Measurements from ENCODE around the gene SRGAP3.

The SRGAP3 gene

DNA sequence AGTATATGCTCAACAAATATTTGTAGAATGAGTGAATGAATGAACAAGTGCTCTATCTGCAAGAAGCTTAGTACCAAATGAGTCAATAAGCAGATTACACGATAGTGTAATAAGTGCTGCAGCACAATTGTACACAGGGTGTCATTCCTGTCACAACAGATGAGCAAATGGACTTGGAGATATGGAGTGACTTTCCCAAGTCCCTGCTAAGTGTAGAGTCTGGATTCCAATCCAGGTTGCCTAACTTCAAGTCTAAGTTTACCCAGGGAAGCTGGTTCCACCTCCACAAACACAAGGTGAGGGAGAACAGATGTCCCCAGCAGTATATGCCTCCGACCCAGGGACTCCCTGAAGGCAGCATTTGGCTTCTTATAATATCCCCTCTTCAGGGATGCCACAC is 208.4 kb downstream of the SRGAP3 start:
- DNase-seq = no peak

DNA sequence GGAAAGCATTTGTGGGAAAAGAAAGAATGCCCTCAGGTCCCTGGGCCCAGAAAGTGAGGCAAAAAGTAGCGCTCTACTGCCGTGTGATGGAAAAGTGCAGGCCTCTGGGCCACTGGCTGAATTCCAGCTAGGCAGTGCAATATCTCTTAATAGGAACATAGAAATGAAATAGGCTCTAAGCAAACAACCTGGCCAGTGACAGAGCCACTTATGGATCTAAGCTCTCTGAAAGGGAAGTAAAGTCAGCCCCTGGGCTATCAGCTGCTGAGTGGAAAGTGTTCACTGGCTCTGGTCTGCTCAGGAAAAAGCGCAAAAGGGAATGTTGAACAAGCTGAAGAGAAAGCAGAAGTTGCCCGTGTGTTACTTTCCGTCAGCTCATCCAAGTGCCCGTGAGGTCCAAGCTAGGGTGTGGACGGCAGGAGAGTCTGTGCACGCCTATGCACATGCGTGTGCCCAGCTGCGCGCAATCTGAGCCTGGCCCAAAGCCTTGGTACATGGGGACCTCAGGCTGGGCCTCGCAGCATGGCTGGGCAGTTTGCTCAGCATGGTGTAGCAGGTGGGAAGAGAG is 212.2 kb downstream of the SRGAP3 start:
- DNase-seq = no peak

DNA sequence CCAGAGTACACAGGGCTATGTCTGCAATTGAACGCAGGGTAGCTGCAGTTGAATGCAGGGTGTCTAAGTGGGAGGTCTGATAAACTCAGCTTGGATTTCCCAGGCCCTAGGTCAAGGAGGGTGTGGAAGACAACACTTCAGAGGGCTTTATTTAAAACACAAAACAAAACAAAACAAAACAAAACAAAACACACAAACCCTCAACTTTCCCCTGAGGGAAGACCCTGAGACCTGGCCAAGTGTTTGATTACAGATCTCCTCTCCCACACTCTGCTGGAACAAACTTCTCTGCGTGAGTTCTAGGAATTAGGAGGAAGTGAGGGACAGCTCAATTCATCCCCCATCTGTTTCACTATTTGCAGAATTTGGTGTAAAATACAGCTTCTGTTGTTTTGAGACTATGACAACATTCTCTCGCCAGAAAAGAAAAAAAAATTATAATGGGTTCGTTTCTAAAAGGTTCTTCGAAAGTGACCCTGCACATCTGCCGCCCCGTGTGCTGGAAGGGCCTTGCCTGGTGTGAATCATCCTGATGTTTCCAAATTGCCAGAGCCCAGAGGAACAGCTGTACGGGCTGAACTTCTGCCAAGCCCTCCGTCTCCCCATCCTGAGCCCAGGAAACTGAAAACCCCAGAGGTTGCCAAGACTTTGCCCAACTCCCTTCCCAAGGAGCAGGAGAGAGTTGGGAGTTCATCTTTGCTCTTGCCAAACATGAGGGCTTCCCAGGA is 212.9 kb downstream of the SRGAP3 start:
- no peak for DNase-seq

GRCh38 chr3:9035961-9036360 is 213.5 kb downstream of the SRGAP3 start:
- DNase-seq = no peak

GRCh38 chr3:9035473-9035872 is 214.0 kb downstream of the SRGAP3 start:
- no peak for DNase-seq

GRCh38 chr3:9033867-9034266 is 215.6 kb downstream of the SRGAP3 start:
- DNase-seq = no peak

GRCh38 chr3:9032231-9032777 is 217.1 kb downstream of the SRGAP3 start:
- no peak for DNase-seq

- no peak for DNase-seq
Observed at GRCh38 chr3:9030034-9030433, 219.4 kb downstream of the SRGAP3 start.

GRCh38 chr3:9028134-9028533 is 221.3 kb downstream of the SRGAP3 start:
- DNase-seq = no peak

DNA sequence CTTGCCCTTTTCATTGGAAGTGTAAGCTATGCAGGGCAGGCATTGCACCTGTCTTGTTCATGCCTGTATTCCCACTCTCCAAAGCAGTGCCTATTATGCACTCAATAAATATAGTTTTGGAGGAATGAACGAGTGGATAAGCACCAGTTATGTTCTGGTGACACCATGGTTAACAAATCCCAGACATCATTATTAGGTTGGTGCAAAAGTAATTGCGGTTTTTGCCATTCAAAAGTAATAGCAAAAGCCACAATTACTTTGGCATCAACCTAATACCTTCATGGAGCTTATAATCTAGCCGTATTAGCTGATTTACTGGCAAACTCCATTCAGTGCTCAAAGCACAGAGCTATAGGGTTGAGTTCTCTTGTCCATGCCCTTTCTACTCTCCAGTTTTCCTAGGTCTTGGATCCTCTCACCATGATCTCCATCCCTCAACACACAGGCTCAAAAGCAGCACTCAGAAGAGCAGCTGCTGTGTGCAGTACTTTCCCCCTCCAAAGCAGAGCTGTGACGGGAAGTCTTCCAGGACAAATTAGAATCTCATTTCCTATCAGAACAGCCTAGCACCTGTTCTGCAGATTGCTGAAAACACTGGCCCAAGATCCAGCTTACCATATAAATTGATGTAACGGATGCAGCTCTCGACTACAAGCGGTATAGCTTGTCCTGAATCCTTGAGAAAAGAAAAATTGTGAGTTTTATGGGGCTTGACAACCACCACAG is 223.0 kb downstream of the SRGAP3 start:
- no peak for DNase-seq

GRCh38 chr3:9024341-9024740 is 225.1 kb downstream of the SRGAP3 start:
- no peak for DNase-seq

DNA sequence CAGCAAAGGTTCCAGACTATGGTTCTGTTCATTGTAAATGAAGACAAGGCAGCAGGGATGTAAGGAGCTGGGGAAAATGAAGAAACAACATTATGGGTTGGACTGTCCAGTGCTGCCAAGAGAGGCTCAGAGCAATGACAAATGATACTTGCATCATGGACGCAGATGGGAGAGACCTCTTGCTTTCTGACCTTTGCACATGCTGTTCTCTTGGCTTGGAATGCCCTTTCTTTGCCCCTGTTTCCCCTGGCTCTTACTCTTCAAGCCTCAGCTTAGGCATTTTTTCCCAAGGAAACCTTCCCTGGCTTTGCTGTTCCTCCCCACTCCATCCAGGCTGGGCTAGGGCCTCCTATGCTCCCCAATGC is 226.2 kb downstream of the SRGAP3 start:
- DNase-seq = no peak

GRCh38 chr3:9022305-9023225 is 226.9 kb downstream of the SRGAP3 start:
- no peak for DNase-seq

DNA sequence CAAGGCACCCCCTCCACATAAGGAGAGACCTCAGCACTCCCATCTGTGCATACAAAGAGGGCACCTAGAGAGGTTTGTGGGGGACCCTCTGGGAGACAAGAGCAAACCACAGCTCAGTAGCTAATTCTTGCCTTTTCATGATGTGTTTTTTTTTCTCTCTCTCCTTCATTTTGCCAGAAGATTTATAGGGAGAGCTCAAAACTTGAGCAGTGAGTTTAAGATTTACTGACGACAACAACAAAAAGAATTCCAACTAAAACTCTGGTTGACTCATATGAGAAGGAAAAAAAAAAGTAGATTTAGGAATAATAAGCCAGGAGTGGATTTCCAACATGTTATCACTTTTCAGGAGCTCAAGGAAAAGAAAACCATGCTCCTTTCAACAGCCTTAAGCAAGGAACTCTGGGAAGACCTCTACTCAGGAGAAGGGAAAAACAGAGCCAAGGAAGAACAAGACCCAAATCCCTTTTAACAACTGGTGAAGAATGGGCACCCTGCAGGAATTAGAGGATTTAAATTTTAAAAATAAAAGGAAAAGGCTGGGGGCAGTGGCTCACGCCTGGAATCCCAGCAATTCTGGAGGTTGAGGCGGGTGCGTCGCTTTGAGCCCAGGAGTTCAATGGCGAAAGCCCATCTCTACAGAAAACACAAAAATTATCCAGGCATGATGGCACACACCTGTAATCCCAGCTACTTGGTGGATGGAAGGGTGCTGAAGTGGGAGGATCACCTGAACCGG is 228.0 kb downstream of the SRGAP3 start:
- no peak for DNase-seq

DNA sequence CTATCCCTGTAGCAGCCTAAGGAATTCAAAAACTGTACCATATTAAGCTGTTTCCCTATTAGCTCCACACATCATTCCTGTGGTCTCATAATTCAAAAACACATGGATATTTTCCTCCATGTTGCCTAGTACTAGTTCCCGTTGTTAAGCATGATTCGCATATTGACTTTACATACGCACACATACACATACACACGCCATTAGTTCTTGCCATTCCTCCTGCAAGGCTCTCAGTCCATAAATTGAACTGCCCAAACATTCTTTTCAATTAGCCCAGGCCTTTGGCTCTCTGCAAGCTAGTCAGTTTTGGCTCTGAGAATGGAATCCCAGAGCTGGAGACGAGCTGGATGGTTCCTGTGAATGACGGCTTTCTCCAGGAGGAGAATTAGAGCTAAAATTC is 229.0 kb downstream of the SRGAP3 start:
- peak; percentile 1 for DNase-seq

DNA sequence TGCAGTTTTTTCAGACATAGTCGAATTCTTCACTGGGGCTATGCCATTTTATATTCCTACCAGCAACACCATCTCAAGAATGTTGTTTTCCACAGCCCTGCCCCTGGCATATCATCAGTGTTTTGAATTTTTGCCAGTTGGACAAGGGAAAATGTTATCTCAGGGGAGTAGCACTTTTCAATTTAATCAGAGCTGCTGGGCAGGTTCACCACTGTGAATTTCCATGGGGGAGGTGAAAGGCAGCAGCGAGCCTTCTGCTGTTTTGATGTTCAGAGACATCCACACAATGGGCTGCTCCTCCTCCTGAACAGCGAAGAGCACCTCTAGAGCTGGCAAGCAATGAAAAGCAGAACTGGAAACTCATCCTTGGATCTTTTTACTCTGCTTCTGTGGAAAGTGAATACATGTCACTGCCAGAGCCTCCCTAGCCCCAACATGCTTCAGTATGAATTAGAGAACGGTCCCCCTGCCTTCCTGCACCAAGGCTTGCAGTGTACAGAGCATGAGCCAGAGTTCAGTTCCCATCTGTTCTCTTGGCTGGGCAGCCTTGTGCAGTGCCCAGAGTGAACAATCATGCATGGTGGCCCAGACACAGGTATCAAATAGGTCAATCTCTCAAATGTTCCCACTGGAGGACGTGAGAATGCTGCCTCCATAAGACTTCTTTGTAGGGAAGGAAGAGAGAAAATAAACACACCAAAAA is 230.0 kb downstream of the SRGAP3 start:
- DNase-seq = no peak

DNA sequence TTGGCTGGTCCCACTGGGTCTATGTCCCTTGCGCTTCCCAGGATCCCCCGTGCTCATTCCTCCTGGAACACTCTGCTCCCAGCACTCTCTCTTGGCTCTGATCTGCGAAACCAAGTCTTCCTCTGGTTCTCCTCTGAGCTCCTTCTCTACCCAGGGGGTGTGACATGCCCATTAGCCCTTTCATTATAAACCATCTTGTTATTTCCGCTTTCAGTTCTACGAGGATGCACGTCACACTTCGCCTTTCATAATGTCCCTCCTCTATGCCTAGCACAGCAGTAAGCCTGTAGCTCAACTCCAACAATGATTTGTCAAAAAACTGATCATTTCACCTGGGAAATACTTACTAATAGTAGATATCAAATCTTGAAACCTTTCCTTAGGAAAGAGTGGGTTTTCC is 234.2 kb downstream of the SRGAP3 start:
- DNase-seq = no peak

DNA sequence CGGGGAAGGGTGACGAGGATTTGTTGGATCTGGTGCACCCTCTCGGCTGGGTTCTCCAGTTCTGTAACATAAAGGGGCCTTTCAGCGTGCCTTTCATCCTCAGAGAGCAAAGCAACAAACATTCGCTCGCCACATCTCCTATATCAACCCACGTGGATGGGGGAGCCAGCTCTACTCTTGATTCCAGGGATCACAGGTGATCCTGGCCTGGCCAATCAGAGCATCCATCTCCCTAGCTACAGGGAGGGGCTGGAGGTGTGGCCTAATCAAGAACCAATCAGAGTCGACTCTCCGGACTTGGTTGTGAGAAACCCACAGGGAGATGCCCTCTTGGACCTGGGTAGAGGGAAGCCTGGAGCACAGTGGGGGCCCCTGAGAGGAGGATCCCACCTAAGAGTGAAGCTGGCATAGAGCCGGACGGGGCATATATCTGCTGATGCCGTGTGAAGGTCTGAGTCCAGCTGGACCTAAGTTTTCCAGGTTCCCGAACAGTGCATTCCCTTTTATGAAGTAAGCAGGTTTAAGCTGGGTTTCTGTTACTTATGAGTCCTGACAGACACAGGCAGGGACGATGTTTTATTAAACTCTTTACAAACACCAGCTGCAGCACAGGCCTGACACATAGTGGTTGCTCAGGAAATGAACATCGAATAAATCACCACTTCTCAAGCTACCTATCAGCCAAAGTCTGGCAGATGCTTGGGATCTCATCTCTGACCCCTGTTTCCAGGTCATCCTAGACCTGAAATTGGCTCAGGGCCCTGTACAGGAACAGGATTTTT is 235.5 kb downstream of the SRGAP3 start:
- no peak for DNase-seq

DNA sequence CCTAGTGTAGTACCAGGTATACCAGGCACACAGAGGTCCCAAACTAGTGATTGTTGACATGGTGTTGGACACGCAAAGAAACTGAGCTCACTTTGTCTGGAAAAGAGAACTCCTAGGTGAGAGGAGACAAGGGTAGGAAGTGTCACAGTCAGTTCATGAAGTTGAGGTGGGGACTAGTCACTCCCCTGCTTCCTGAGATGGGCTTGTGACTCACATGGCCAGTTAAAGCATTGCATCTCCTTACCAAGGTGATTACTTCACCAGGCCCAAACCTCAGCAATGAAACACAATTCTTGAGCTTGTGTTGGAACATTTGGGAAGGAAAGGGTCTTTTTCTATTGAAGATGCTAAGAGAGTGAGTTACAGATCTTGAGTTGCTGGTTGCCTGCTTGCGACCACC is 236.9 kb downstream of the SRGAP3 start:
- no peak for DNase-seq

DNA sequence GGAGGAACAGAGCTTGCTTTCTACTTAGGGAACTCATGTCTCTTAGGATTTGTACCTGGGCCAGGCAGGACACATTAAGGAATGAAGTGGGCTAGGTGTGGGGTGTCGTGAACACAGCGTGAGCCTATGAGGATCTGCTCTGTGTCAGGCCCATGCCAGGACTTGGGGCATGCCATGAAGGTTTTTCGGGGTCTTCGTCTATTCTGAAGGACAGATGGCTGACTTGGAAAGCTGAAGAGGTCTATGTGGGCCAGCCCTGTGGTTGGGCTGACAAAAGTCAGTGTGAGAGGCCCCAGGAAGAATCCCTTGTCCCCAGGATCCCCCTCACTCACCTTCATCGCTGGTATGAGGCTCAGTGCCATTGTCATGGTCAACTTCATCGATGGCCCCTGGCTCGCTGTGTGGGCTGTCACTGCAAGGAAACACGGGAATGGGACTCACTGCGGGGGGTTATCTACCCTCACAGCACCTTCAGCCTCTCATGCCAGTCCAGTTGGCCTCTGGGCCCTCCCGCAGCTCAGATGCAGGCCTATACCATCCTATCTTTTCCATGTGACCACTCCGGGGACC is 239.4 kb downstream of the SRGAP3 start:
- DNase-seq = no peak
